ENCODE measurements around the gene GALNT10.

GRCh38 chr5:154236536-154237375 lies 46.2 kb downstream of the GALNT10 start:
- no peak for TF ChIP-seq CTCF (IDR thresholded peaks at IDR 0.05)
- TF ChIP-seq POLR2A (IDR thresholded peaks at IDR 0.05), result no peak
